Effector memory CD8-positive, alpha-beta T cell (primary cell): ENCODE measurements around the gene TNFRSF12A.

Experiments
- ATAC-seq: fragments of 150-1000 bp; cut with Tn5 transposase; replicated peaks from 2 replicates; pipeline ENCODE4 v1.10.0; 2021; ENCODE audit warnings: mild to moderate bottlenecking, moderate library complexity
- DNase-seq, 3 experiments: peaks; one replicate each; pipeline ENCODE4 v3.0.0; 2021
- H3K27ac Mint-ChIP-seq, 2 donors: one replicate each; pipeline ENCODE4 v1.8.0; 2022; ENCODE audit warnings: mild to moderate bottlenecking in 2 of 2, mixed read lengths in 2 of 2, moderate library complexity in 2 of 2
- H3K27me3 Mint-ChIP-seq, 2 donors: one replicate each; pipeline ENCODE4 v1.8.0; 2022; ENCODE audit warnings: mixed read lengths in 2 of 2
- H3K36me3 Mint-ChIP-seq: one replicate; pipeline ENCODE4 v1.8.0; 2022; ENCODE audit warnings: mild to moderate bottlenecking, moderate library complexity, mixed read lengths; ENCODE audit not compliant: insufficient read depth
- H3K4me1 Mint-ChIP-seq, 2 donors: one replicate each; pipeline ENCODE4 v1.8.0; 2022; ENCODE audit warnings: low read depth in 2 of 2, mixed read lengths in 2 of 2
- H3K4me3 Mint-ChIP-seq, 2 donors: one replicate each; pipeline ENCODE4 v1.8.0; 2022; ENCODE audit warnings: mild to moderate bottlenecking in 2 of 2, mixed read lengths in 2 of 2, moderate library complexity in 2 of 2
- H3K9me3 Mint-ChIP-seq, 2 donors: one replicate each; pipeline ENCODE4 v1.8.0; 2022; ENCODE audit warnings: mixed read lengths in 2 of 2
- total RNA-seq, 9 experiments: gene quantifications; one replicate each; lab custom pipeline; 2026; lab: John Stamatoyannopoulos, UW

Gene TNFRSF12A, protein sequence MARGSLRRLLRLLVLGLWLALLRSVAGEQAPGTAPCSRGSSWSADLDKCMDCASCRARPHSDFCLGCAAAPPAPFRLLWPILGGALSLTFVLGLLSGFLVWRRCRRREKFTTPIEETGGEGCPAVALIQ
- 5.4 to 28.0 (median 11.2) reads per million in 9 experiments for total RNA-seq

DNA sequence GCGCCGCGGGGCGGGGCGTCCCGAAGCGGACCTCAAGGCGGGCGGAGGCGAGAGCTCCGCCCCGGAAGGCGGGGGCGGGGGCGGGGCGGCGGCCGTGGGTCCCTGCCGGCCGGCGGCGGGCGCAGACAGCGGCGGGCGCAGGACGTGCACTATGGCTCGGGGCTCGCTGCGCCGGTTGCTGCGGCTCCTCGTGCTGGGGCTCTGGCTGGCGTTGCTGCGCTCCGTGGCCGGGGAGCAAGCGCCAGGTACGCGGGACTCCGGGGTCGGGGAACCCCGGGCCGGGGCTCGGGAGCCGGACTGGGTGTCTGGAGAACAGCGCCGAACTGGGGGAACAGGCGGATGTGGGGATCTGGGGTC is at the start of gene TNFRSF12A:
Gene TNFRSF12A, plus strand, starts transcription at position 122 of the 357 bp plus-strand sequence. Its CDS starts 30 bp downstream, at position 152.
- H3K4me1 Mint-ChIP-seq, result peaks cover 41 to 44% of the 10 kb centered on the region in 2 donors
- H3K27me3 Mint-ChIP-seq, result no peaks in the 10 kb centered on the region
- no peaks in the 10 kb centered on the region for H3K9me3 Mint-ChIP-seq
- DNase-seq, result peak; percentile 50 to 52 (median 51)
- peak within 1 kb of the TSS; percentile 85 to 93 for H3K27ac Mint-ChIP-seq
- peak within 1 kb of the TSS; percentile 81 to 85 for H3K4me3 Mint-ChIP-seq
- H3K36me3 Mint-ChIP-seq, result peaks cover 19% of the 10 kb centered on the region
- ATAC-seq, result peak; percentile 35

DNA sequence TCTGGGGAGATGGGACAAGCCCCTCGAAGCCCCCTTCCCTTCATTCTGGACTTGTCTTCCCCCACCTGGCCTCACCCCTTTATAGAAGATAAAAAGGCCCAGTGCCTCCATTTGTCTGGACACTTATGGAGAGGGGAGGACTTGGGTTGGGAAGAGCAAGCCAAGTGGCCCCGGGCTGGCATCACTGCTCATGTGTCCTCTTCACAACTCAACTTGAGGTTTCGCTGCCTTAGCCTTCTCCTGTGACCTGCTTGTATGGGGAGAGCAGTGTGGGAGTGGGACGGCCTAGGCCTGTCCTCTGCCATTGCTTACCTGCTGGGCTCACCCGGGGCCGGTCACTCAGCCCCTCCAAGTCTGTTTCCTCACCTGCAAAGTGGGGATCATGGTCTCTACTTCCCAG is 49.6 kb upstream of the TNFRSF12A start:
- peaks cover 9 to 29% of the 10 kb centered on the region in 2 donors for H3K27me3 Mint-ChIP-seq
- H3K4me3 Mint-ChIP-seq, result peak overlapping the region; percentile 49 to 62
- H3K36me3 Mint-ChIP-seq, result peaks cover 4% of the 10 kb centered on the region
- peak overlapping the region in 1 of 2 donors; percentile 15 for H3K27ac Mint-ChIP-seq
- no peaks in the 10 kb centered on the region for H3K9me3 Mint-ChIP-seq
- H3K4me1 Mint-ChIP-seq, result peaks cover 5 to 13% of the 10 kb centered on the region in 2 donors
- DNase-seq (no peak), ATAC-seq (no peak)

DNA sequence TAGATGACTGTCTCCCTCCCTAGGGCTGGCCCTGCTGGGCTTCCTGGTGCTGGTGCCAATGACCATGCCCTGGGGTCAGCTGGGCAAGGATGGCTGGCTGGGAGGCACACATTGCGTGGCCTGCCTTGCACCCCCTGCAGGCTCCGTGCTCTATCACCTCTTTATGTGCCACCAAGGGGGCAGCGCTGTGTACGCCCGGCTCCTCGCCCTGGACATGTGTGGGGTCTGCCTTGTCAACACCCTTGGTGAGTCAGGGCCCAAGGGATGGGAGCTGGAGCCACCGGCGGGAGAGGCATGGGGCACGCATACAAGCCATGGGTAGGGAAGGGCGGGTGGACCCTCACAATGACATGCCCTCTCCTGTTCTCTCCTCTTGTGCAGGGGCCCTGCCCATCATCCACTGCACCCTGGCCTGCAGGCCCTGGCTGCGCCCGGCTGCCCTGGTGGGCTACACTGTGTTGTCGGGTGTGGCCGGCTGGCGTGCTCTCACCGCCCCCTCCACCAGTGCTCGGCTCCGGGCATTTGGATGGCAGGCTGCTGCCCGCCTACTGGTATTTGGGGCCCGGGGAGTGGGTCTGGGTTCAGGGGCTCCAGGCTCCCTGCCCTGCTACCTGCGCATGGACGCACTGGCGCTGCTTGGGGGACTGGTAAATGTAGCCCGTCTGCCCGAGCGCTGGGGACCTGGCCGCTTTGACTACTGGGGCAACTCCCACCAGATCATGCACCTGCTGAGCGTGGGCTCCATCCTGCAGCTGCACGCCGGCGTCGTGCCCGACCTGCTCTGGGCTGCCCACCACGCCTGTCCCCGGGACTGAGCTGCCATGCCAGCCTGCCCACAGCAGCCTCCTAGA is 48.8 kb upstream of the TNFRSF12A start:
- H3K36me3 Mint-ChIP-seq, result peaks cover 4% of the 10 kb centered on the region
- H3K9me3 Mint-ChIP-seq, result no peaks in the 10 kb centered on the region
- DNase-seq, result no peak
- peak overlapping the region in 1 of 2 donors; percentile 62 for H3K4me3 Mint-ChIP-seq
- peak overlapping the region in 1 of 2 donors; percentile 15 for H3K27ac Mint-ChIP-seq
- H3K4me1 Mint-ChIP-seq, result peaks cover 5 to 13% of the 10 kb centered on the region in 2 donors
- no peak for ATAC-seq
- peaks cover 9 to 29% of the 10 kb centered on the region in 2 donors for H3K27me3 Mint-ChIP-seq

DNA sequence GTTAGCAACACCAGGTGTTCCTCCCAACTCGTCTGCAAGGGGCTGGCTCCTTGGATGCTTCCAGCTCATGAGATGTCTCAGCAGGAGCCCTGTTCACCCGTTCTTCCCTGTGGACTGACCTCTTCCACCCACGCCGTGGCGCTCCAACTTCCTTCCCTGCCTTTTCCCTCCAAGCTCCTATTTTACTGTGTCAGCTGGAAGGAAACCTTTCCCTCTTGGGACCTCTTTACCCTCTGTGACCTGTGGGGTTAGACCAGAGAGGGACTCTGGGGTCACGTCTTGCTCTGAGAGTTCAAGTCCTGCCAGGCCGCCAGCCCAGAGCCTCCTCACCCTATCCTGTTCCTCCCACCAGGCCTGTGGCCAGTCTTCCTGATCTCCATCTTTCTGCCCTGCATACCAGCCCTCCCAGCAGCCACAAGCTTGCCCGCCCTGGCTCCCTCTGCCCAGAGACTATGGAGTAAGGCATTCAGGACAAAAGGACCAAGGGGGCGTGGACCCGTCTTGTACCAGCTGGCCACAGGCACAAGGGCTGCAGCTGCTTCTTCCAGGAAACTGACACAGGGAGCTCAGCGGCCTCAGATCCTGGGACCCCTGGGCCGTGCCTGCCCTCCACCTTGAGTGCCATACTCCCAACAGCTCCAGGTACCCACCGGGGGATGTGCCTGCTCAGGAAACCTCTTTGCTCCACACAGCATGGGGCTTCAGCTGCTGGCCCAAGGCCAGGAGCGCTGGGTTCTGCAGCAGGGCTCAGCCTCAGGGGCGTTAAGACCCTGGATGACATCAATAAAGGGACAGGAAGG is 48.0 kb upstream of the TNFRSF12A start:
- no peak overlapping the region for H3K27ac Mint-ChIP-seq
- peak overlapping the region in 1 of 2 donors; percentile 46 for H3K4me3 Mint-ChIP-seq
- ATAC-seq (no peak), DNase-seq (no peak)
- peaks cover 4% of the 10 kb centered on the region for H3K36me3 Mint-ChIP-seq
- H3K4me1 Mint-ChIP-seq, result peaks cover 5 to 13% of the 10 kb centered on the region in 2 donors
- peaks cover 9 to 29% of the 10 kb centered on the region in 2 donors for H3K27me3 Mint-ChIP-seq
- H3K9me3 Mint-ChIP-seq, result no peaks in the 10 kb centered on the region

DNA sequence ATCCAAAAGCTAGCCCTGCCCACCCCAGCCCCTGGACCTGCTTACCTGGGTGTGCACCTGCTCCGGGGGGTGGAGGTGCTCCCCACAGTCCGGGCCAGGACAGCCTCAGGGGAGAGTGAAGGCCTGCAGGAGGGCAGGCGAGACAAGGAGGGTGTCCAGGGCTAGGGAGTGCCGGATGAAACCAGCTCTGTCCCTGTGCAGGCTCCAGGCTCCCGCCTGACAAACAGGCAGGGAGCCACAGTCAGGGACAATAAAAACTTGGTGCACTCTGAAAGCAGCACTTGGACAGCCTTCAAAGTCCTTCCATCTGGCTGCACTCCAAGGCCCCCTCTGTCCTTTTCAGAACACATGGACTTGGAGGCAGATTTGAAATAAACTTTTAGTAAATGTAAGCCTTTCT is 47.1 kb upstream of the TNFRSF12A start:
- no peak overlapping the region for H3K4me3 Mint-ChIP-seq
- no peak overlapping the region for H3K27ac Mint-ChIP-seq
- ATAC-seq (no peak), DNase-seq (no peak)
- no peaks in the 10 kb centered on the region for H3K9me3 Mint-ChIP-seq
- H3K4me1 Mint-ChIP-seq, result peaks cover 2 to 10% of the 10 kb centered on the region in 2 donors
- H3K27me3 Mint-ChIP-seq, result peaks cover 5 to 22% of the 10 kb centered on the region in 2 donors
- peaks cover 4% of the 10 kb centered on the region for H3K36me3 Mint-ChIP-seq

DNA sequence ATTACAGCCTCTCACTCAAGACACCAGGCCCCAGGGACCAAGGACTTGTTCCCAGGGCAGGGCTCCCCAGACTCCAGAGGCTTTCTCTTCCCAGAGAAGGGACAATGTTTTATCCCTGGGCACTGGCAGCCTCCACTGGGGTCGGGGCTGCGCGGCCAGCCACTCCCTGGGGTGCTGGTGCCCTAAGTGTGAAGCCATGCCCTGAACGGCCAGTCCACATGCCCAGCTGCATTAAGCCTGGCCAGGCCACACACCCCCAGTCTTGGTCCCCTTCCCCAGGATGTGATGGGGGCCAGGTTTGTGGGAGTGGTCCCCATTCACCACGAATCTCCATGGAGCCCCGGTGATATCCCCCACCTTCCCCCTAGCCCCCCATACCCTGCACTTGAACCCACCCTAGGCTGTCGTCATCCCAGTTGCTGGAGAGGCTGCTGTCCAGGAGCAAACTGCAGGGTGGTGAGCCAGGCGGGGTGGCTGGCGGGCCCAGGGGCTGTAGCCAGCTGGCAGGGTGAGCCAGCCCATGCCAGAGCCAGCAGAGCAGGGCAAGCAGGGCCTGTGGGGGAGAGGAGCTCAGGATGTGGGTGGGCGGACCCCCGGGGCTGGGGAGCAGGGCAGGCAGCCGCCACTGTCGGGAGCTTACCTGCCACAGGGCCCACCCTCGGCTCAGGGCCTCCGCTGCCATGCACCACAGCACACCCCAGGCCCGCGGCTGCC is 46.4 kb upstream of the TNFRSF12A start:
- Mint-ChIP-seq H3K36me3 (peaks cover 4% of the 10 kb centered on the region), H3K27me3 (peaks cover 0 to 16% of the 10 kb centered on the region in 2 donors), H3K27ac (no peak overlapping the region), H3K4me1 (peaks cover 0 to 3% of the 10 kb centered on the region in 2 donors), H3K4me3 (no peak overlapping the region), H3K9me3 (no peaks in the 10 kb centered on the region)
- ATAC-seq (no peak), DNase-seq (no peak)

DNA sequence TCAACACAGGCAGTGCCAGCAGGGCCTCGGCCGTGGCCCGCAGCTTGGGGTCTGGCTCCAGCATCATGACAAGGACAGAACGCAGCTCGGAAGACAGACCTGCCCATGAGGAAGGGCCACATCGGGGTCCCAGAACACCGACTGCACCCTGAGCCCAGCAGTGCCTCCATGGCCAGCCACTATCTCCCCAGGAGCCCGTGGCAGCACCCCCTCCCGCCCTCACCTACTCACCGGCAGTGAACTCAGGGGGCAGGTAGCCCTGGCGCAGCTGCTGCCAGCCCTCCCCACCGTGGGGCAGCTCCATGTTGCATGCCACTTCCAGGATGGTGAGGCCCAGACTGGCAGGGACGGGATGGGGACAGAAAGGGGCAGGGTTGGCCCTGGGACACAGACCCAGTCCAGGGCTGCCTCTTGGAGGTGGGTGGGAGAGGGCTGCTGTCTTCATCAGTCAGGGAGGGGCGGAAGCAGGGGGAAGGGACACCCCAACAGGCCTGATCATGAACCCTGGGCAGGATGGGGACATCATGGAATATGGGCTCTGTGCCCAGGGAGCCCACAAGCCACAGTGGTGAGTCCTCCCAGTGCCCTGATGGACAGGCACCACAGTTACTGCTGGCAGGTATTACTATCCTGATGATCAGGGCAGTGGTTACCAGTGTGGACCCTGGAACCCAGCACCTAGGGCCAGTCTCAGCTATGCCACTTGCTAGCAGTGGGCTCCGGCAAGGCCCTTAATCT is 45.7 kb upstream of the TNFRSF12A start:
- H3K27me3 Mint-ChIP-seq, result peaks cover 0 to 16% of the 10 kb centered on the region in 2 donors
- peaks cover 4% of the 10 kb centered on the region for H3K36me3 Mint-ChIP-seq
- no peaks in the 10 kb centered on the region for H3K9me3 Mint-ChIP-seq
- H3K27ac Mint-ChIP-seq, result no peak overlapping the region
- DNase-seq (no peak), ATAC-seq (no peak)
- peaks cover 0 to 2% of the 10 kb centered on the region in 2 donors for H3K4me1 Mint-ChIP-seq
- H3K4me3 Mint-ChIP-seq, result no peak overlapping the region

DNA sequence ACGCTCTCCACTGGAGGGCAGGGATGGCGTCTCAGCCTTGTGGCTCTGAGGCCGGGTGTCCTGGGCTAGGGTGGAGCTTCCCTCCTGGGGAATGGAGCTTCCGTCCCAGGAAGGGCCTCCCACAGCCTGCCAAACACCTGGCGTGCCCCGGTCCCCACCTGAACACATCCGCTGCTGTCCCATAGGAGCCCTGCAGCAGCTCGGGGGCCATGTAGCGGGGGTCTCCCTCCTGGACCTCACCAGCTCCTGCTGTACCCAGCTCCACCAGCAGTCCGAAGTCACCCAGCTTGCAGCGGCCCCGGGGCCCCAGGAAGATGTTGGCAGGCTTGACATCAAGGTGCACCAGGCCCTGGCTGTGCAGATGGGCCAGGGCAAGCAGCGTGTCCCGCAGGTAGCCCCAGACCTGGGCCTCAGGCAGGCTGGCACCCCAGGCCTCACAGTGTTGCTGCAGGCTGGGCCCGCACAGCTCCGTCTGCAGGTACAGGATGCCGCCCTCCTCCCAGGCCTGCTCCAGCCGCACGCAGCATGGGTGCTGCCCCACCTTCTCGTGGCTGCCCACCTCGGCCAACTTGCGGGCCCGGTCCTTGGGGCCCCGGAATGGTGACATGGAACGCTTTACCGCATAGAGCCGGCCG is 44.9 kb upstream of the TNFRSF12A start:
- Mint-ChIP-seq H3K36me3 (peaks cover 4% of the 10 kb centered on the region), H3K9me3 (no peaks in the 10 kb centered on the region)

DNA sequence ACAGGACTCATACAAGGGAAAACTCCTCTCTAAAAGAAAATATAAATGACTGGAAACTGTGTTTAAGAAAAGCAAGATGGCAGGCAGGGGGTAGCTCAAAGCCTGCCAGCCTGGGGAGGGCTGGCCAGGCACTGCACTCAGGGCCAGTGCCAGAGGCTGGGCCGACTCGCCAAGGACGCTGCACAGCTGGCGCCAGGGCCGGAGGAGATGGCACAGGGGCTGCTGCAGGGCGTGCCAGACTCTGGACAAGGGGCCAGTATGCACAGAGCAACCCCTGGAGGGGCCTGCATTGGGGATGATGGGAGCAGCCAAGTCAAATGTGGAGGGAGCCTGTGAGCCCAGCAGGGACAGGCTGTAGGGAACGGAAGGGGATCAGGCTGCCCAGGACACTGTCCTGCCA is 44.0 kb upstream of the TNFRSF12A start:
- peaks cover 2 to 8% of the 10 kb centered on the region in 2 donors for H3K4me1 Mint-ChIP-seq

More for the DNA sequence above, 44.9 kb upstream of the TNFRSF12A start:
- H3K4me1 Mint-ChIP-seq, result peaks cover 0 to 4% of the 10 kb centered on the region in 2 donors
- no peak overlapping the region for H3K4me3 Mint-ChIP-seq
- ATAC-seq, result no peak
- no peak for DNase-seq
- H3K27ac Mint-ChIP-seq, result no peak overlapping the region
- H3K27me3 Mint-ChIP-seq, result peaks cover 0 to 16% of the 10 kb centered on the region in 2 donors

DNA sequence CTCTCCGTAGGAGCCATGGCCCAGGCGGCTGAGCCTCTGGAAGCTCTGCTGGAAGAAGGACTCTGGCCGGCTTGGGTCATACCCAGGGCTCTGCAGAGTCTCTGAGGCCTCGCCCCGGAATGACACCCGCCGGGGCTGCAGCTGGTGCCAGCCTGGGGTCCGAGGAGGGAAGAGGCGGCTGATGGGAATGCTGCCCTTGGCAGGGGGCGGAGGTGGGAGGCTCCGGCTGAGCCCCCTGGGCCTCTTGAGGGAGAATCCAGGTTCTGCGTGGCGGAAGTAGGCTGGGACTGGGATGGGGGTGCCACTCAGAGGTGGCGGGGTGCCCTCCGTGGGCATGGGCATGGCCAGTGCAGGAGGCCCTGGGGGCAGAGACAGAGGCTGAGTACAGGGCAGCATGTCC is 43.5 kb upstream of the TNFRSF12A start:
- Mint-ChIP-seq H3K4me1 (peaks cover 5 to 10% of the 10 kb centered on the region in 2 donors), H3K36me3 (peaks cover 4% of the 10 kb centered on the region), H3K9me3 (no peaks in the 10 kb centered on the region), H3K27ac (no peak overlapping the region), H3K4me3 (no peak overlapping the region), H3K27me3 (peaks cover 0 to 8% of the 10 kb centered on the region in 2 donors)
- ATAC-seq (no peak), DNase-seq (no peak)

More for the DNA sequence above, 44.0 kb upstream of the TNFRSF12A start:
- no peak for ATAC-seq
- peaks cover 4% of the 10 kb centered on the region for H3K36me3 Mint-ChIP-seq
- H3K27me3 Mint-ChIP-seq, result peaks cover 0 to 10% of the 10 kb centered on the region in 2 donors
- DNase-seq, result no peak
- no peaks in the 10 kb centered on the region for H3K9me3 Mint-ChIP-seq
- no peak overlapping the region for H3K27ac Mint-ChIP-seq
- H3K4me3 Mint-ChIP-seq, result no peak overlapping the region

DNA sequence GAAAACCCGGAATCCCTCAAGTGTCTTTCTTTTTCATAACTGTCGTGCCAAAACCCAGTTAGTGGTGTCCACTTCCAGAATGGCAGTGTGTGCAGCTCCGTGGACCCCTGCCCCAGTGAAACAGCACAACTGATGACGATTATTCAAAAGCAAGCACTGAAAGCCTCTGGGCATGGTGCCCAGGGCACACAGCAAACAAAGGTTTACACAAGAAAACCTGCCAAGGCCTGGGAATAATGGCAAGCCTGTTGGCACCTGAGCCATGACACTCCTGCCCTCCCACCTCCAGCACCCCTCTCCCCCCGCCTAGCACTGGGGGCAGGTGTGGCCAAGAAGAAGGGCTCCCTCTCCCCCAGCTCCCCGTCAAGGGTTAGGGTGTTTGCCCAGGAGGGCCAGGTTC is 42.7 kb upstream of the TNFRSF12A start:
- Mint-ChIP-seq H3K27ac (no peak overlapping the region), H3K36me3 (peaks cover 4% of the 10 kb centered on the region), H3K27me3 (peaks cover 0 to 1% of the 10 kb centered on the region in 2 donors), H3K9me3 (no peaks in the 10 kb centered on the region), H3K4me3 (no peak overlapping the region), H3K4me1 (peaks cover 8 to 11% of the 10 kb centered on the region in 2 donors)
- no peak for ATAC-seq
- no peak for DNase-seq

DNA sequence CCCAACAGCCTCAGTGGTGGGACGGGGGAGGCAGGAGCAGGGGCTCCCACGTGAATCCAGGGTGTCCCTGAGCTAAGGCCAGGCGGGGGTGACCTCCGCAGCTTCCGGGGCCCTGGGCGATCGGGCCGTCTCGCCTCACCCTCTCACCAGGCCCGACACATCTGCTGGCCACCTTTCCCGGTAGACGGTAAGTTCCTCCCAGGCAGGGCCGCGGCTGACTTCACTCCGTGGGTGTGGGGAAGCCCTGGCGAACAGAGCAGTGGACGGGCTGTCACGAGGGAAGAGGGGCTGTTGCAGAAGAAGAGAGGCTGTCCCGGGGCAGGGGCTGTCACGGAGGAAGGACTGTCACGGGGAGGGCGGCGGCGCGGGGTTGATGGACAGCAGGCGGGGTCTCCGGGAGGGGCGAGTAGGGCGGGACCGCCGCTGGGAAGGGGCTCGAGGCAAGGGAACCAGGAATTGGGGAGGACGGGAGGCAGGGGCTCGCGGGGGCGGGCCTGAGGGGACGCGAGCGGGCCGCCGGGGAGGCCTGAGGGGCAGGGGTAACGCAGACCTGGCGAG is 40.4 kb upstream of the TNFRSF12A start:
- H3K9me3 Mint-ChIP-seq, result no peaks in the 10 kb centered on the region
- peak overlapping the region; percentile 74 to 78 for H3K4me3 Mint-ChIP-seq
- peaks cover 11 to 15% of the 10 kb centered on the region in 2 donors for H3K4me1 Mint-ChIP-seq
- no peak for ATAC-seq
- no peak for DNase-seq
- H3K36me3 Mint-ChIP-seq, result peaks cover 4% of the 10 kb centered on the region
- no peak overlapping the region for H3K27ac Mint-ChIP-seq
- H3K27me3 Mint-ChIP-seq, result no peaks in the 10 kb centered on the region
